H9 (cell line): ENCODE results near the gene ATXN3L. TPM values are rescaled to one million over a fixed set of nuclear protein-coding genes. Genes with fewer than 3 reads are reported as not detected.

ENCODE experiments used
- DNase-seq: peaks from one replicate; pipeline ENCODE4 v3.0.0-alpha.2; 2017
- H2AFZ ChIP-seq: one replicate; pipeline ENCODE4 v1.6.1; 2013; ENCODE audit warnings: mild to moderate bottlenecking, low read length, control low read depth, moderate library complexity
- H2AK5ac ChIP-seq: 2 replicates; pipeline ENCODE4 v1.6.1; 2013; ENCODE audit warnings: low read length, control low read depth, mixed read lengths; ENCODE audit not compliant: insufficient read length
- H2BK120ac ChIP-seq: one replicate; pipeline ENCODE4 v1.6.1; 2013; ENCODE audit warnings: low read depth, mild to moderate bottlenecking, low read length, control low read depth, inconsistent platforms; ENCODE audit not compliant: poor library complexity, severe bottlenecking
- H2BK12ac ChIP-seq: 2 replicates; pipeline ENCODE4 v1.6.1; 2013; ENCODE audit warnings: low read length, control low read depth, mixed read lengths, low read depth; ENCODE audit not compliant: insufficient read length
- H2BK15ac ChIP-seq: 2 replicates; pipeline ENCODE4 v1.6.1; 2013; ENCODE audit warnings: low read depth, low read length, control low read depth
- H2BK20ac ChIP-seq: one replicate; pipeline ENCODE4 v1.6.1; 2013; ENCODE audit warnings: low read depth, mild to moderate bottlenecking, low read length, control low read depth, inconsistent platforms; ENCODE audit not compliant: poor library complexity, severe bottlenecking
- H2BK5ac ChIP-seq: 2 replicates; pipeline ENCODE4 v1.6.1; 2013; ENCODE audit warnings: low read length, control low read depth, mixed read lengths; ENCODE audit not compliant: insufficient read length
- H3K14ac ChIP-seq: 2 replicates; pipeline ENCODE4 v1.6.1; 2013; ENCODE audit warnings: low read length, control low read depth; ENCODE audit not compliant: insufficient read depth
- H3K18ac ChIP-seq: 2 replicates; pipeline ENCODE4 v1.6.1; 2013; ENCODE audit warnings: low read depth, mild to moderate bottlenecking, mixed read lengths, low read length, control low read depth; ENCODE audit not compliant: insufficient read length
- H3K23ac ChIP-seq: 2 replicates; pipeline ENCODE4 v1.6.1; 2013; ENCODE audit warnings: low read length, control low read depth, mixed read lengths, low read depth; ENCODE audit not compliant: insufficient read length
- H3K23me2 ChIP-seq: 2 replicates; pipeline ENCODE4 v1.6.1; 2013; ENCODE audit warnings: low read depth, mild to moderate bottlenecking, mixed read lengths, low read length, control low read depth; ENCODE audit not compliant: insufficient read length, poor library complexity, severe bottlenecking
- H3K27ac ChIP-seq: 2 replicates; pipeline ENCODE4 v1.5.1; 2013; ENCODE audit warnings: low read length, control low read depth, mixed read lengths, low read depth; ENCODE audit not compliant: insufficient read length
- H3K27me3 ChIP-seq: 2 replicates; pipeline ENCODE4 v1.6.1; 2013; ENCODE audit warnings: low read length, control low read depth, inconsistent platforms; ENCODE audit not compliant: insufficient read depth
- H3K4ac ChIP-seq: 2 replicates; pipeline ENCODE4 v1.6.1; 2013; ENCODE audit warnings: low read depth, mild to moderate bottlenecking, control low read depth, inconsistent platforms, low read length, moderate library complexity
- H3K4me1 ChIP-seq: 2 replicates; pipeline ENCODE4 v1.6.1; 2013; ENCODE audit warnings: low read length, control low read depth, inconsistent platforms; ENCODE audit not compliant: insufficient read depth
- H3K4me2 ChIP-seq: 2 replicates; pipeline ENCODE4 v1.6.1; 2013; ENCODE audit warnings: low read length, control low read depth, mixed read lengths; ENCODE audit not compliant: insufficient read length, insufficient read depth
- H3K56ac ChIP-seq: 2 replicates; pipeline ENCODE4 v1.6.1; 2013; ENCODE audit warnings: low read depth, mild to moderate bottlenecking, mixed read lengths, low read length, control low read depth; ENCODE audit not compliant: insufficient read length
- H3K79me1 ChIP-seq: 2 replicates; pipeline ENCODE4 v1.6.1; 2013; ENCODE audit warnings: low read depth, mild to moderate bottlenecking, moderate library complexity, low read length, control low read depth, inconsistent platforms; ENCODE audit not compliant: insufficient read depth, poor library complexity, severe bottlenecking
- H3K79me2 ChIP-seq: 2 replicates; pipeline ENCODE4 v1.6.1; 2013; ENCODE audit warnings: low read length, control low read depth, inconsistent platforms; ENCODE audit not compliant: insufficient read depth
- H3K9ac ChIP-seq: 2 replicates; pipeline ENCODE4 v1.6.1; 2013; ENCODE audit warnings: low read length, control low read depth, mixed read lengths; ENCODE audit not compliant: insufficient read length; ENCODE audit errors: extremely low read depth
- H3K9me3 ChIP-seq: one replicate; pipeline ENCODE4 v1.6.1; 2013; ENCODE audit warnings: low read depth, low read length, inconsistent platforms; ENCODE audit not compliant: control insufficient read depth
- H3T11ph ChIP-seq: one replicate; pipeline ENCODE4 v1.6.1; 2013; ENCODE audit warnings: mild to moderate bottlenecking, low read length, control low read depth, inconsistent platforms
- H4K20me1 ChIP-seq: one replicate; pipeline ENCODE4 v1.6.1; 2013; ENCODE audit not compliant: control insufficient read depth, insufficient read length, insufficient read depth
- H4K5ac ChIP-seq: 2 replicates; pipeline ENCODE4 v1.6.1; 2013; ENCODE audit warnings: low read depth, mild to moderate bottlenecking, mixed read lengths, low read length, control low read depth; ENCODE audit not compliant: insufficient read length
- H4K8ac ChIP-seq: replicated peaks from 2 replicates; pipeline ENCODE4 v1.6.1; 2013; ENCODE audit warnings: low read length, control low read depth, mixed read lengths, low read depth; ENCODE audit not compliant: insufficient read length
- H4K91ac ChIP-seq: 2 replicates; pipeline ENCODE4 v1.6.1; 2013; ENCODE audit warnings: low read depth, mild to moderate bottlenecking, moderate library complexity, mixed read lengths, low read length, control low read depth; ENCODE audit not compliant: insufficient read length
- H3K27ac Mint-ChIP-seq, 3 experiments: 2 replicates in 2 of 3; 3 replicates in 1 of 3; pipeline ENCODE4 v1.8.0; 2020 to 2021; ENCODE audit warnings: mixed read lengths in 3 of 3, mild to moderate bottlenecking in 1 of 3, moderate library complexity in 1 of 3
- H3K27me3 Mint-ChIP-seq: 2 replicates; pipeline ENCODE4 v1.8.0; 2021; ENCODE audit warnings: low read depth, mild to moderate bottlenecking, moderate library complexity, mixed read lengths
- H3K36me3 Mint-ChIP-seq, 3 experiments: 2 replicates in 2 of 3; 3 replicates in 1 of 3; pipeline ENCODE4 v1.8.0; 2020 to 2021; ENCODE audit warnings: low read depth in 3 of 3, mixed read lengths in 3 of 3; ENCODE audit not compliant: insufficient read depth in 1 of 3
- H3K4me1 Mint-ChIP-seq, 2 experiments: 2 replicates each; pipeline ENCODE4 v1.8.0; 2020; ENCODE audit warnings: mixed read lengths in 2 of 2
- H3K4me3 Mint-ChIP-seq, 2 experiments: 2 replicates in 1 of 2; 3 replicates in 1 of 2; pipeline ENCODE4 v1.8.0; 2020 to 2021; ENCODE audit warnings: mild to moderate bottlenecking in 2 of 2, mixed read lengths in 2 of 2, moderate library complexity in 1 of 2
- H3K9me3 Mint-ChIP-seq, 2 experiments: 2 replicates in 1 of 2; 3 replicates in 1 of 2; pipeline ENCODE4 v1.8.0; 2020; ENCODE audit warnings: mild to moderate bottlenecking in 2 of 2, mixed read lengths in 2 of 2, moderate library complexity in 1 of 2
- CTCF ChIP-seq: fragments of 200-600 bp; sonication (generic); conservative IDR thresholded peaks from 3 replicates; pipeline ENCODE4 v1.8.0; 2021; ENCODE audit warnings: antibody characterized with exemption, mild to moderate bottlenecking
- WGBS: extraction: QIAGEN DNeasy Blood & Tissue Kit; methylation state at CpG from one replicate; pipeline ENCODE4 v1.1.7; 2013; ENCODE audit warnings: missing lambda C conversion rate, low lambda C conversion rate, mixed read lengths; ENCODE audit not compliant: insufficient read length; ENCODE audit errors: extremely low coverage; 5-methylcytosine and 5-hydroxymethylcytosine counted together
- total RNA-seq: library from RNA; stranded (reverse); gene quantifications from 2 replicates; pipeline ENCODE4 v1.2.1, GENCODE V29; 2021

ATXN3L gene
- total RNA-seq, 1 experiment from 2014 or later = not detected

- Mint-ChIP-seq H3K36me3 (no peaks in the 10 kb centered on the region; a peak in 2 of 7 replicates), H3K27me3 (no peaks in the 10 kb centered on the region), H3K9me3 (peaks cover 36 to 47% of the 10 kb centered on the region in 2 experiments), H3K4me3 (no peak overlapping the region; a peak in 1 of 5 replicates), H3K27ac (peak overlapping the region in 1 of 3 experiments; percentile 60; a peak in 2 of 7 replicates), H3K4me1 (peaks cover 16 to 21% of the 10 kb centered on the region in 2 experiments)
- no CpG with 5 or more reads among the region's 3 CpGs for WGBS
- Histone ChIP-seq H3K79me1 (no peaks in the 10 kb centered on the region), H2BK120ac (no peak overlapping the region), H2BK12ac (no peak overlapping the region), H3K23ac (no peak overlapping the region), H3K79me2 (no peaks in the 10 kb centered on the region), H4K8ac (no peak overlapping the region), H2AK5ac (no peak overlapping the region), H2BK20ac (no peak overlapping the region), H3K9me3 (no peaks in the 10 kb centered on the region), H4K91ac (no peak overlapping the region), H4K20me1 (no peaks in the 10 kb centered on the region), H3K56ac (no peak overlapping the region), H3K4ac (no peak overlapping the region), H2BK15ac (no peak overlapping the region), H3K4me1 (no peaks in the 10 kb centered on the region; the same call in 1 of the 2 replicates), H3K27ac (no peak overlapping the region), H3K18ac (no peak overlapping the region), H3K14ac (no peak overlapping the region), H3T11ph (no peak overlapping the region), H2BK5ac (no peak overlapping the region), H3K4me2 (no peak overlapping the region), H3K9ac (no peak overlapping the region), H3K27me3 (no peaks in the 10 kb centered on the region), H2AFZ (no peak overlapping the region), H4K5ac (no peak overlapping the region), H3K23me2 (no peaks in the 10 kb centered on the region)
- no peak for DNase-seq
- TF ChIP-seq CTCF = no peak
Observed at GRCh38 chrX:13369256-13370030, 49.6 kb upstream of the ATXN3L start.
